HG02884 (cell line): ENCODE data around the gene C4orf36.
A peak's percentile ranks its signal among the peaks of the same experiment; 100 is the strongest.
"Not testable (repeated sequence)": the region's sequence is repeated elsewhere in the genome, so short reads cannot be mapped to it uniquely, and the experiment has no call there.

Experiments
- ATAC-seq: cut with Tn5 transposase; IDR thresholded peaks from one replicate; pipeline ENCODE4 v1.9.1; 2021; ENCODE audit warnings: mild to moderate bottlenecking, moderate library complexity; ENCODE audit not compliant: unreplicated experiment

C4orf36 gene

GRCh38 chr4:86917212-86918039 is 25.2 kb upstream of the C4orf36 start:
- ATAC-seq: no peak

- no peak for ATAC-seq
Observed at GRCh38 chr4:86916392-86916791, 24.2 kb upstream of the C4orf36 start.

- no peak for ATAC-seq
Observed at GRCh38 chr4:86910820-86911684, 18.8 kb upstream of the C4orf36 start.

- ATAC-seq: no peak
Observed at GRCh38 chr4:86910369-86910768, 18.1 kb upstream of the C4orf36 start.

GRCh38 chr4:86909546-86910295 is 17.5 kb upstream of the C4orf36 start:
- ATAC-seq: no peak

- no peak for ATAC-seq
Observed at GRCh38 chr4:86908251-86908657, 16.0 kb upstream of the C4orf36 start.

GRCh38 chr4:86901864-86902263 is 9.6 kb upstream of the C4orf36 start:
- no peak for ATAC-seq

- no peak for ATAC-seq
Observed at GRCh38 chr4:86898562-86898961, 6.3 kb upstream of the C4orf36 start.

- no peak for ATAC-seq
Observed at GRCh38 chr4:86896596-86896995, 4.4 kb upstream of the C4orf36 start.

- peak; percentile 55 for ATAC-seq
Observed at GRCh38 chr4:86895692-86896488, 3.7 kb upstream of the C4orf36 start.

GRCh38 chr4:86894455-86894854 is 2.2 kb upstream of the C4orf36 start:
- ATAC-seq: no peak

GRCh38 chr4:86893136-86893535 is 914 bp upstream of the C4orf36 start:
- no peak for ATAC-seq

GRCh38 chr4:86892636-86892960 is 376 bp upstream of the C4orf36 start:
- ATAC-seq: no peak

- ATAC-seq: no peak
Observed at GRCh38 chr4:86890790-86891189, 1.4 kb downstream of the C4orf36 start.

- ATAC-seq: no peak
Observed at GRCh38 chr4:86879641-86880040, 12.6 kb downstream of the C4orf36 start.

- ATAC-seq: no peak
Observed at GRCh38 chr4:86878640-86879039, 13.6 kb downstream of the C4orf36 start.

- ATAC-seq: no peak
Observed at GRCh38 chr4:86876894-86877685, 15.1 kb downstream of the C4orf36 start.

- ATAC-seq: not testable (repeated sequence)
Observed at GRCh38 chr4:86875436-86875835, 16.8 kb downstream of the C4orf36 start.

GRCh38 chr4:86872135-86872534 is 20.1 kb downstream of the C4orf36 start:
- no peak for ATAC-seq
